Smooth muscle cell (in vitro differentiated cells): ENCODE data around the gene GFOD2. TPM values are rescaled to one million over a fixed set of nuclear protein-coding genes. Genes with fewer than 3 reads are reported as not detected.

Experiments
- DNase-seq: peaks from one replicate; lab custom pipeline; 2025; ENCODE audit not compliant: unreplicated experiment; lab: John Stamatoyannopoulos, UW
- H2AFZ ChIP-seq: fragments of 200-600 bp; sonication (generic); 2 replicates; pipeline ENCODE4 v1.6.0; 2016; ENCODE audit warnings: antibody characterized with exemption, low read depth, mild to moderate bottlenecking
- H3F3A ChIP-seq: fragments of 200-600 bp; sonication (generic); 2 replicates; pipeline ENCODE4 v1.6.0; 2017; ENCODE audit warnings: antibody characterized with exemption, low read depth
- H3K27ac ChIP-seq: fragments of 200-600 bp; sonication (generic); 2 replicates; pipeline ENCODE4 v1.5.1; 2016; ENCODE audit warnings: low read depth, mild to moderate bottlenecking
- H3K27me3 ChIP-seq: fragments of 200-600 bp; sonication (generic); 2 replicates; pipeline ENCODE4 v1.6.1; 2016; ENCODE audit warnings: low read depth, mild to moderate bottlenecking
- H3K36me3 ChIP-seq: fragments of 200-600 bp; sonication (generic); 2 replicates; pipeline ENCODE4 v1.5.1; 2016; ENCODE audit warnings: low read depth
- H3K4me1 ChIP-seq: fragments of 200-600 bp; sonication (generic); 2 replicates; pipeline ENCODE4 v1.5.1; 2016; ENCODE audit warnings: low read depth
- H3K4me2 ChIP-seq: fragments of 200-600 bp; sonication (generic); 2 replicates; pipeline ENCODE4 v1.6.0; 2016; ENCODE audit warnings: mild to moderate bottlenecking
- H3K4me3 ChIP-seq: fragments of 200-600 bp; sonication (generic); 2 replicates; pipeline ENCODE4 v1.5.1; 2016; ENCODE audit warnings: mild to moderate bottlenecking
- H3K79me2 ChIP-seq: fragments of 200-600 bp; sonication (generic); 2 replicates; pipeline ENCODE4 v1.6.0; 2016; ENCODE audit warnings: low read depth, mild to moderate bottlenecking
- H3K9ac ChIP-seq: fragments of 200-600 bp; sonication (generic); 2 replicates; pipeline ENCODE4 v1.6.0; 2016; ENCODE audit warnings: low read depth
- H3K9me3 ChIP-seq: fragments of 200-600 bp; sonication (generic); replicated peaks from 2 replicates; pipeline ENCODE4 v1.5.1; 2016; ENCODE audit warnings: low read depth
- H4K20me1 ChIP-seq: fragments of 200-600 bp; sonication (generic); 2 replicates; pipeline ENCODE4 v1.6.0; 2016; ENCODE audit warnings: low read depth
- WGBS: methylation state at CpG from one replicate; pipeline ENCODE4 v1.1.7; 2016; ENCODE audit warnings: low lambda C conversion rate; 5-methylcytosine and 5-hydroxymethylcytosine counted together
- polyA plus RNA-seq: library from polyadenylated mRNA; unstranded; fragments of >200 nt; fragmentation: Nextera tagmentation; extraction: Ambion mirVana; gene quantifications from 2 replicates; pipeline ENCODE4 v1.2.1, GENCODE V29; 2016
- total RNA-seq: library from RNA; depleted of rRNA; stranded (reverse); fragments of >200 nt; gene quantifications from 2 replicates; pipeline ENCODE4 v1.2.3, GENCODE V29; 2014
- TF ChIP-seq, protein P1 (sequence below): fragments of 200-600 bp; sonication (generic); IDR thresholded peaks from 2 replicates; pipeline ENCODE4 v1.5.1; 2017; ENCODE audit warnings: borderline replicate concordance, mild to moderate bottlenecking, antibody characterized with exemption; ENCODE audit not compliant: insufficient read depth, poor library complexity, severe bottlenecking

The GFOD2 gene
- total and polyA plus RNA-seq, 2 experiments from 2014 or later = 15.0 to 15.1 TPM

DNA sequence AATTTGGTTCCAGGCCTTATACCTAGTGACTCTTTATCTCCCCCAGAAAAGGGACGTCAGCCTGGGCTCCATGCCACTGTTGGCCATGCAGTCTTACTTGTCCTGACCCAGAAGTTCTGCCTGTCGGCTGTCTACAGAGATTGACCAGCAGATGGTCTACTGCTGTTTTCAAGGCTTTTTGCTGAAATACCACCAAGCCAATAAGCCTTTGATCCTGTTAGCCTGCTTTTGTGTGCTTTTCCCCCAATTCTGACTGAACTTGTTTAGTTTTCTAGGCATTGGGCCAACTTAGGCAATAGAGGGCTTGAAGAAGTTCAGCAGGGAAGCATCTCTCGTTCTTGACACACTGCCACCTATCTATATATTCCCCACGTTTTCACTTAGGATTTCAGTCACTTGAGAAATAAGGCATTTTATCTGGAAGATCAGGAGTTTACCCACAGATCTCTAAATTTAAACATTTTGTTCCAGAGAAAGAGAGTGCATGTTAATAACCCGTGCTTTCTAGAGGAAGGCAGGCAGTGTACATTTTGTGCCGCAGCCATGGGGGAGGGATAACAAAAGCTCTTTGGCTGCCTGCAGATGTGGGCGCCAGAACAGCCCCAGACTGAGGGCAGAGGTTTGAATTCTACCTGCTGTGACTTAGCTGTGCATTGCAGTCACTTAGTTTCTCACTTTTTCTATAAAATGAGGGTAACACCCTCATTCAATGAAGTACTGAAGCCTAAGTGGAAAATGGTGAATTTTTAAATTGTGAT, 86.5 kb downstream of the GFOD2 start:
- Histone ChIP-seq H3K79me2 (no peaks in the 10 kb centered on the region), H3K4me3 (no peak overlapping the region), H4K20me1 (peaks cover 13% of the 10 kb centered on the region), H3F3A (no peaks in the 10 kb centered on the region), H3K9me3 (no peaks in the 10 kb centered on the region), H3K36me3 (peaks cover 7% of the 10 kb centered on the region), H3K9ac (no peak overlapping the region), H3K27ac (no peak overlapping the region), H3K4me2 (no peak overlapping the region), H3K27me3 (no peaks in the 10 kb centered on the region), H3K4me1 (no peaks in the 10 kb centered on the region), H2AFZ (no peak overlapping the region)
- 94% methylated on average over 7 of the region's 7 CpGs for WGBS
- DNase-seq = no peak
- TF ChIP-seq, protein P1, sequence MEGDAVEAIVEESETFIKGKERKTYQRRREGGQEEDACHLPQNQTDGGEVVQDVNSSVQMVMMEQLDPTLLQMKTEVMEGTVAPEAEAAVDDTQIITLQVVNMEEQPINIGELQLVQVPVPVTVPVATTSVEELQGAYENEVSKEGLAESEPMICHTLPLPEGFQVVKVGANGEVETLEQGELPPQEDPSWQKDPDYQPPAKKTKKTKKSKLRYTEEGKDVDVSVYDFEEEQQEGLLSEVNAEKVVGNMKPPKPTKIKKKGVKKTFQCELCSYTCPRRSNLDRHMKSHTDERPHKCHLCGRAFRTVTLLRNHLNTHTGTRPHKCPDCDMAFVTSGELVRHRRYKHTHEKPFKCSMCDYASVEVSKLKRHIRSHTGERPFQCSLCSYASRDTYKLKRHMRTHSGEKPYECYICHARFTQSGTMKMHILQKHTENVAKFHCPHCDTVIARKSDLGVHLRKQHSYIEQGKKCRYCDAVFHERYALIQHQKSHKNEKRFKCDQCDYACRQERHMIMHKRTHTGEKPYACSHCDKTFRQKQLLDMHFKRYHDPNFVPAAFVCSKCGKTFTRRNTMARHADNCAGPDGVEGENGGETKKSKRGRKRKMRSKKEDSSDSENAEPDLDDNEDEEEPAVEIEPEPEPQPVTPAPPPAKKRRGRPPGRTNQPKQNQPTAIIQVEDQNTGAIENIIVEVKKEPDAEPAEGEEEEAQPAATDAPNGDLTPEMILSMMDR = no peak

GRCh38 chr16:67628216-67628615, 90.9 kb downstream of the GFOD2 start:
- Histone ChIP-seq H4K20me1 (peaks cover 6% of the 10 kb centered on the region), H3K27me3 (no peaks in the 10 kb centered on the region), H3K9me3 (no peaks in the 10 kb centered on the region), H3K79me2 (no peaks in the 10 kb centered on the region), H3K36me3 (peaks cover 9% of the 10 kb centered on the region), H3K27ac (no peak overlapping the region), H2AFZ (no peak overlapping the region), H3K4me3 (no peak overlapping the region), H3K4me1 (no peaks in the 10 kb centered on the region), H3F3A (no peaks in the 10 kb centered on the region), H3K4me2 (no peak overlapping the region), H3K9ac (no peak overlapping the region)
- TF ChIP-seq, protein P1 = no peak
- 96% methylated on average over 14 of the region's 14 CpGs for WGBS
- DNase-seq = no peak

Other genes starting within 250 kb of the GFOD2 start
- 74.7 and 96.8 TPM in 2 replicates for gene ATP6V0D1, start 238.2 kb downstream of the GFOD2 start, total RNA-seq
- 114 and 128 TPM in 2 replicates for gene ATP6V0D1, start 238.2 kb downstream of the GFOD2 start, polyA plus RNA-seq
- gene AGRP, start 235.8 kb downstream of the GFOD2 start, total RNA-seq = not detected in 2 replicates
- not detected in 2 replicates for gene AGRP, start 235.8 kb downstream of the GFOD2 start, polyA plus RNA-seq
- gene RIPOR1, start 190.5 kb downstream of the GFOD2 start, total RNA-seq = 10.7 and 26.6 TPM in 2 replicates
- gene RIPOR1, start 190.5 kb downstream of the GFOD2 start, polyA plus RNA-seq = 47.3 and 57.2 TPM in 2 replicates
- 32.4 and 37.3 TPM in 2 replicates for gene CTCF, start 156.8 kb downstream of the GFOD2 start, total RNA-seq
- 28.4 and 34.8 TPM in 2 replicates for gene CTCF, start 156.8 kb downstream of the GFOD2 start, polyA plus RNA-seq
- 0.18 and 0.76 TPM in 2 replicates for gene CARMIL2, start 74.2 kb downstream of the GFOD2 start, total RNA-seq
- 1.2 and 1.9 TPM in 2 replicates for gene CARMIL2, start 74.2 kb downstream of the GFOD2 start, polyA plus RNA-seq
- 16.5 and 21.9 TPM in 2 replicates for gene ACD, start 59.1 kb downstream of the GFOD2 start, total RNA-seq
- gene ACD, start 59.1 kb downstream of the GFOD2 start, polyA plus RNA-seq = 31.7 and 45.2 TPM in 2 replicates
- gene PARD6A, start 58.4 kb downstream of the GFOD2 start, total RNA-seq = 0.36 TPM in 1 of 2 replicates, not detected in the other
- gene PARD6A, start 58.4 kb downstream of the GFOD2 start, polyA plus RNA-seq = 0.58 and 2.0 TPM in 2 replicates
- gene ENKD1, start 52.6 kb downstream of the GFOD2 start, total RNA-seq = 8.2 and 9.8 TPM in 2 replicates
- 14.2 and 19.0 TPM in 2 replicates for gene ENKD1, start 52.6 kb downstream of the GFOD2 start, polyA plus RNA-seq
- 3.4 and 6.9 TPM in 2 replicates for gene C16orf86, start 52.5 kb downstream of the GFOD2 start, total RNA-seq
- gene C16orf86, start 52.5 kb downstream of the GFOD2 start, polyA plus RNA-seq = 3.9 and 8.5 TPM in 2 replicates
- 4.6 and 9.8 TPM in 2 replicates for gene RANBP10, start 87.2 kb upstream of the GFOD2 start, total RNA-seq
- gene RANBP10, start 87.2 kb upstream of the GFOD2 start, polyA plus RNA-seq = 5.9 and 6.6 TPM in 2 replicates
- 0.18 and 1.1 TPM in 2 replicates for gene TSNAXIP1, start 87.6 kb upstream of the GFOD2 start, total RNA-seq
- gene TSNAXIP1, start 87.6 kb upstream of the GFOD2 start, polyA plus RNA-seq = 1.0 and 3.1 TPM in 2 replicates
- 23.0 and 31.3 TPM in 2 replicates for gene THAP11, start 123.0 kb upstream of the GFOD2 start, total RNA-seq
- gene THAP11, start 123.0 kb upstream of the GFOD2 start, polyA plus RNA-seq = 32.7 and 38.3 TPM in 2 replicates
- 112 and 115 TPM in 2 replicates for gene NUTF2, start 127.6 kb upstream of the GFOD2 start, total RNA-seq
- 202 and 208 TPM in 2 replicates for gene NUTF2, start 127.6 kb upstream of the GFOD2 start, polyA plus RNA-seq
- gene CENPT, start 128.4 kb upstream of the GFOD2 start, total RNA-seq = 37.3 and 47.0 TPM in 2 replicates
- gene CENPT, start 128.4 kb upstream of the GFOD2 start, polyA plus RNA-seq = 65.8 and 79.7 TPM in 2 replicates
- gene EDC4, start 153.7 kb upstream of the GFOD2 start, total RNA-seq = 35.5 and 46.3 TPM in 2 replicates
- 64.5 and 74.7 TPM in 2 replicates for gene EDC4, start 153.7 kb upstream of the GFOD2 start, polyA plus RNA-seq
- gene NRN1L, start 165.6 kb upstream of the GFOD2 start, total RNA-seq = not detected in 2 replicates
- 0.46 and 0.57 TPM in 2 replicates for gene NRN1L, start 165.6 kb upstream of the GFOD2 start, polyA plus RNA-seq
- 15.3 and 17.2 TPM in 2 replicates for gene PSKH1, start 173.9 kb upstream of the GFOD2 start, total RNA-seq
- 35.2 and 36.0 TPM in 2 replicates for gene PSKH1, start 173.9 kb upstream of the GFOD2 start, polyA plus RNA-seq
- 0.18 and 0.90 TPM in 2 replicates for gene CTRL, start 212.5 kb upstream of the GFOD2 start, total RNA-seq
- gene CTRL, start 212.5 kb upstream of the GFOD2 start, polyA plus RNA-seq = 12.9 and 14.8 TPM in 2 replicates
- 17.3 and 18.5 TPM in 2 replicates for gene PSMB10, start 217.5 kb upstream of the GFOD2 start, total RNA-seq
- gene PSMB10, start 217.5 kb upstream of the GFOD2 start, polyA plus RNA-seq = 38.4 and 44.7 TPM in 2 replicates
- 12.9 and 14.3 TPM in 2 replicates for gene LCAT, start 224.8 kb upstream of the GFOD2 start, total RNA-seq
- gene LCAT, start 224.8 kb upstream of the GFOD2 start, polyA plus RNA-seq = 34.6 and 35.5 TPM in 2 replicates
- gene SLC12A4, start 249.3 kb upstream of the GFOD2 start, total RNA-seq = 47.7 and 74.3 TPM in 2 replicates
- gene SLC12A4, start 249.3 kb upstream of the GFOD2 start, polyA plus RNA-seq = 92.4 and 107 TPM in 2 replicates